ENCODE measurements around the gene TSN. TPM values are rescaled to one million over a fixed set of nuclear protein-coding genes. Genes with fewer than 3 reads are reported as not detected.

Gene TSN
- total and polyA plus RNA-seq, 9 of the 15 experiments (the other 6 are each of a cell fraction or from before 2014, with no cell fraction given): 63.2 to 152 (median 95.2) TPM

- TF ChIP-seq FOXP4 (CRISPR knock-in tag; IDR thresholded peaks at IDR 0.05; ENCODE audit: borderline replicate concordance) (no peak), ZNF592 (IDR thresholded peaks at IDR 0.05) (no peak), HDAC3 (IDR thresholded peaks at IDR 0.05; ENCODE audit: borderline replicate concordance, partially characterized antibody) (no peak), ILK (tag; IDR thresholded peaks at IDR 0.05; ENCODE audit: borderline replicate concordance, low read depth) (no peak), LEF1 (IDR thresholded peaks at IDR 0.05) (no peak), HMG20B (CRISPR knock-in tag; IDR thresholded peaks at IDR 0.05) (no peak), KAT2B (IDR thresholded peaks at IDR 0.05; ENCODE audit: low read depth, low read length) (no peak), ID3 (CRISPR knock-in tag; IDR thresholded peaks at IDR 0.05) (no peak), ID3 (tag; IDR thresholded peaks at IDR 0.05) (0 out of 2 replicates have a peak, but pooled peaks have one; percentile 31), PRDM10 (IDR thresholded peaks at IDR 0.05; ENCODE audit: partially characterized antibody) (peak; percentile 48), BCL6 (CRISPR knock-in tag; IDR thresholded peaks at IDR 0.05) (no peak), C11orf30 (IDR thresholded peaks at IDR 0.05; ENCODE audit: low read depth) (peak; percentile 72), NRF1 (conservative IDR thresholded peaks at IDR 0.05 in 1 of 2, IDR thresholded peaks at IDR 0.05 in 1 of 2) (peak; percentile 63 to 67), CREM (IDR thresholded peaks at IDR 0.05; ENCODE audit: low read depth) (peak; percentile 88), CREB1 (IDR thresholded peaks at IDR 0.05) (peak; percentile 87), CREB1 (CRISPR knock-in tag; IDR thresholded peaks at IDR 0.05) (peak; percentile 85)
These were observed 18.8 kb upstream of the TSN start, which contains the start of gene NIFK (continued) for GRCh38 chr2:121736462-121737336.
